COLO668 (cell line): ENCODE results near the gene ESRRB.

Experiments
- DNase-seq: peaks from one replicate; lab custom pipeline; 2025; ENCODE audit not compliant: unreplicated experiment; lab: John Stamatoyannopoulos, UW

ESRRB gene

DNA sequence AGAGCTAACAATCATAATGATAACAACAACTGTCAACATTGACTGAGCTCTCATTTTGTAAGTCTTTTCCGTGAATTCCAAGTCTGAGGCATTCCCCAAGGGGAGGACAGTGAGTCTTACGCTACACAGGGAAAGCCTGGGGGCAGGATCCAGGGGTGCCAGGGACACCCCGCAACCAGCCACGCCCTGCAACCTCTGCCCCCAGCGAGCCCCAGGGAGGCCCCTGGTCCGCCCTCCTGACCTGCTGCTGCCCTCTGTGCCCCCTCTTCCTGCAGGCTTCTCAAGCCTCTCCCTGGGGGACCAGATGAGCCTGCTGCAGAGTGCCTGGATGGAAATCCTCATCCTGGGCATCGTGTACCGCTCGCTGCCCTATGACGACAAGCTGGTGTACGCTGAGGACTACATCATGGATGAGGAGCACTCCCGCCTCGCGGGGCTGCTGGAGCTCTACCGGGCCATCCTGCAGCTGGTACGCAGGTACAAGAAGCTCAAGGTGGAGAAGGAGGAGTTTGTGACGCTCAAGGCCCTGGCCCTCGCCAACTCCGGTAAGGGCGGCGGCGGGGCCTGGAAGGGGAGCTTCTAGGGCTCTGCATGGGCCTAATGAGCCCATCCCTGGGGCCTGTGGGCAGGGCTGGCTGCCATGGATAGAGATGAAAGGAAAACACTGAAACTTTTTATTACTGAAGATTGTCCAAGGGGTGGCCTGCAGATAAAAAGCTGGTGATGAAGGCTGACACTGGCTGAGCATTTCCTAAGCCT lies 115.4 kb downstream of the ESRRB start:
- DNase-seq = no peak

GRCh38 chr14:76495983-76496382 lies 120.0 kb downstream of the ESRRB start:
- DNase-seq = no peak

DNA sequence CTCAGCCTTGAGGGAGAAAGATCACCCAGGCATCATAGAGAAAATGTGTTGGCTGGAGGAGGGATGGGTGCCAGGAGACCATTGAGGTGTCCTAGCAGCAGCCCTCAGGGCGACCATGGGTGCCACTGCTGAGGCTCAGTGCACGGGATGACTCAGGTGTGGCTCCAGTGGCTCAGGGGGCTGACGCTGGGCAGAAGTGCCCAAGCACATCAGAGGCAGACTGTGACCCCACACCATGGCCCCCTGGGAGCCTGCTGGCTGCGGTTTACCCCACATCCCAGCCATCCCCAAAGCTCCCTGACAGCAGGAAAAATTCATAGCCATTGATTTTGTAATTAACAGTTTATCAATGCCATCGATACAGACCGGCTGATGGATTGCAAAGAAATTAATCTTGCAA lies 120.7 kb downstream of the ESRRB start:
- no peak for DNase-seq

- DNase-seq = peak; percentile 38
These were observed 121.9 kb downstream of the ESRRB start for GRCh38 chr14:76497550-76498462.

- DNase-seq = no peak
These were observed 122.6 kb downstream of the ESRRB start for GRCh38 chr14:76498463-76498935.

GRCh38 chr14:76498976-76499375 lies 123.0 kb downstream of the ESRRB start:
- DNase-seq = no peak

DNA sequence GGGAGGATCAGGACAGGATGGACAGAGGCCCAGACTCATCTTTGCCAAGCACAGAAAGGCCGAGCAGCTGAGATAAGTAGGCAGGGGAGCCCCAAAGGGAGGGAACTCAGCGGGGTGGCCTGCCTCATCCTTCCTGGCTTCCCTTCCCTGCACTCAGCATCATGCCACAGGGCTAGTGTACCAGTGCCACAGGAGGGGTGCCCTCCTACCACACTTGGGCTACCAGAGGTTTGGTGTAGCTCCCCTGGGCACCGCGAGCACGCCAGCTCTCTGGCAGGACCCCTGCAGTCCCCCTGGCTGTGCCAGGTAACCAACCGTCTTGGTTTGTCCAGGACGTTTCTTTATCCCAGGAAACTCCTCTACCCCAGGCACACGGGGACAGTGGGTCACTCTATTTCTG lies 123.5 kb downstream of the ESRRB start:
- DNase-seq = no peak

GRCh38 chr14:76500011-76500410 lies 124.1 kb downstream of the ESRRB start:
- no peak for DNase-seq

- DNase-seq = no peak
These were observed 124.5 kb downstream of the ESRRB start for GRCh38 chr14:76500480-76500879.

- no peak for DNase-seq
These were observed 125.3 kb downstream of the ESRRB start for GRCh38 chr14:76501156-76501720.

DNA sequence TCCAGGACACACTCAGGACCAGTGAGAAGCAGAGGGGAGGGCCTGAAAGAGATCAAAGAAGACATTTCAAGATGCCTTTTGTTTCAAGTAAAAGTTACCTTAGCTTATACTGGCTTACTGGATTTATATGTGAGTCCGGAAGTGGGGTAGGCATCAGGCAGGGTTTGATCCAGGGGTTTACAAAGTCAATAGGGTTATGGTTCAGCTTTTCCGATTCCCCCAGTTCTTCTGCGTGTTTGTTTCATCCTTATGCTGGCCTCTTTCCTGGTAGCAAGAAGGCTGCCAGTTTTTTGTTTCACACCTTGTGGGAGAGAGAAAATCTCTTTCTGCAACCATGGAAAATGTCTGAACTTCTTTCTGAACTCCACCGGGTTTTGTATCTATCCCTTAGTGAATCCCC lies 126.3 kb downstream of the ESRRB start:
- DNase-seq = no peak

DNA sequence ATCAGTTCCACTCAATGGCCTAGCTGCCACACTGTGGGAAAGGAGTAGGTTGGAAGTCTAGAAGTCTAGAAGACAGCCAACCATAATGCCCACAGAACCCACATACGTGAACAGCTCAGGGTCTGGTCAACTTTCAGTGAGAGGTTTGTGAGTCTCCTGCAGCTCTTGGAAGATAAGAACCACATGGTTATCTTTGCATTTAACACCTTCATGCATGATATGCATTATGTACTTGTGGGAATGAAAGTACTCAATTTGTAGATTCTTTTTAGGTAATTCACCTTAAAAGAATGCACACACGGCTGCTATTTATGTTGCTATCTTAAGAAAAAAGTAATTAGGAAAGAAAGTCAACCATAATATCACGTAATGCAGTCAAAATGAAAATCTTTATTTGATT lies 126.7 kb downstream of the ESRRB start:
- no peak for DNase-seq

GRCh38 chr14:76509311-76509710 lies 133.4 kb downstream of the ESRRB start:
- DNase-seq = no peak

- no peak for DNase-seq
These were observed 134.2 kb downstream of the ESRRB start for GRCh38 chr14:76510181-76510580.

GRCh38 chr14:76514213-76514998 lies 138.5 kb downstream of the ESRRB start:
- peak; percentile 41 for DNase-seq

DNA sequence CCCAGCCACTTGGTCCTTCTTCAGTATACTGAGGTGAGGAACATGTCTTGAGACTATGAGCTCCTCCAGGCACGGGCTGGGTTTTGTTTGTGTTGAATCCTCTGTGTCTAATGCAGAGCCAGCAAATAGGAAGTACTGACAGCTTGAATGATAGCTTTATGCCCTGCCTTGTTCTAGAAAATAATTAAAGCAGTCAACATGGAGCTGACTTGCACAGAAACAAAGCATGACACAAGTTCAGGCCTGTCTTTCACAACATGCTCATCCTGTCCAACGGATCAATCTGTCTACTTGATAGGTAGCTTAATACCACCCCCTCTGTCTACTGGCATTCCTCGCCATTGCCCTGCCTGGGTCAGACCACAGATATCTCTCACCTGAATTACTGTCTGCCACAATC lies 140.9 kb downstream of the ESRRB start:
- peak; percentile 33 for DNase-seq

DNA sequence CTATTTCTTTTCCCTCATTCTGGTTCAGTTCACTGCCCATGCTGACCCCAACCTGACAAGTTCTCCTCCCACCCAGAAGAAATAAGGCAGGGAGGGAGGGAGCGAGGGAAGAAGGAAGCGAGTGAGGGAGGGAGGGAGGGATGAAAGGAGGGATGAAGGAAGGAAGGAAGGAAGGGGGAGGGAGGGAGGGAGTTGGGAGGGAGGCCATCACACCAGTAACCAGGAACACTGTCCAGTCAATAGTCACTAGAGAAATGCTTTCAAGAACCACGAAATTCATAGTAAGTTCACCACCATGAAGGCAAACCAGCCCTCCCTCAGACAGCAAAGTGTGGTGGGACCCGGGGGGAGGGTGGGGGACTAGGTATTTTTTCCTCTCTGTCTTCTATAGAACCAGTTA lies 142.4 kb downstream of the ESRRB start:
- DNase-seq = no peak

GRCh38 chr14:76525106-76525821 lies 149.3 kb downstream of the ESRRB start:
- DNase-seq = no peak

GRCh38 chr14:76531085-76531484 lies 155.1 kb downstream of the ESRRB start:
- no peak for DNase-seq

DNA sequence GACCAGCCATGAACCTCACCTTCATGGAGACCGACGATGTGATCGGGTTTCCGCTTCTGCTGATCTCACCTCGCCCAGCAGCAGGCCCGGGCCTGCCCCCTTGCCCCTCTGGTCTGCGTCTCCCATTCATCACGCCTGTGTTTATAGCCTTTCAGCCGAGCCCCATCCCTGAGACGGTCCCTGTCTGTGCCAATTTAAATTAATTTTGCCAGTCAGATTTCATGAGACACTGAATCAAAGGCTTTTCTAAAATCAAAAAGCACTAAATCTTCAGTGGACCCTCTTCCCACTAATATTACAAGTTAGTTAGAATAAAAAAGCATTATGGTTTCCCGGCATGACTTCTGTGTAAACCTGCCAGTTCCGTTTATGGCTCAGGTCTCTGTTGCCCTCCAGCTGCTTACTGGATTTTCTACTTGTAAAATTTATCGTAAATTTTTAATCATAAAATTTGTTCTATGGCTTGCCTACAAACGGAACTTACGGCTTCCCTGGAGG lies 155.9 kb downstream of the ESRRB start:
- DNase-seq = peak; percentile 64
